HG02973 (cell line): ENCODE measurements around the gene BICC1.

Experiments
- ATAC-seq: cut with Tn5 transposase; IDR thresholded peaks from one replicate; pipeline ENCODE4 v1.9.1; 2021; ENCODE audit warnings: moderate library complexity; ENCODE audit not compliant: unreplicated experiment

Gene BICC1

DNA sequence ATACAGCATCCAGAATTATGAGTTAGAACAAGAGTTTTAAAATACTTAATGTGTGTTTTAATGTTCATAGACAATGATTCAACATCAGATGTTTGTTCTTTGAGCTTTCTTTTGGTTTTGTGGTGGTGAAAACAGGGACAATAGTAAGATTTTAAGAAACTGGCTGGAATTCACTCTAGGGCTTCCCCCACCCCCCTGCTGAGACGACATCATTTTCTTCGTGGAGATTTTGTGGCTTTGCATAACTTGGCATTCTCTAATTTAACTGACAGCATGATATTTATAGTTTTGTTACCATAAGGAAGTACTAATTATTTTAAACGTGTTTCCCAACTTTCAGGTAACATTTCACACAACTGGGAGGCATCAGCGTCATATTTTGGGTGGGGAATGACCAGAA, 184.1 kb downstream of the BICC1 start:
- ATAC-seq = no peak

DNA sequence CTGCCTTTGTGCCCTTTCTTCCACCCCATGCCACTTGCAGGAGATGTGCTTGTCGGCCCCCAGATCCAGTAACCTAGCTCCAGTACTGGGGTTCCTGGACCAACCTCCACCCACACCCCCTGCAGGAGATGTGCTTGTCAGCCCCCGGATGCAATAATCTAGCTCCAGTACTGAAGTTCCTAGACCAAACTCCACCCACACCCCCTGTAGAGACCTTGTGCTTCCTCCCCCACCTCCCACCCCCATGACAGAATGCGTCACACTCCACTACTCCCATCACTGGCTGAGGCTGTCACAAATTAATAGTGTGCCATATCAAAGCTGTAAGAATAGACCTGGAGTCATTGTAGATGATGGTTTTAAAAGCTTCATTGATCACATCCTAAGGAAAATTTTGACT, 185.0 kb downstream of the BICC1 start:
- no peak for ATAC-seq

GRCh38 chr10:58698777-58699356, 186.2 kb downstream of the BICC1 start:
- ATAC-seq = no peak

GRCh38 chr10:58700591-58700990, 187.9 kb downstream of the BICC1 start:
- ATAC-seq = no peak

DNA sequence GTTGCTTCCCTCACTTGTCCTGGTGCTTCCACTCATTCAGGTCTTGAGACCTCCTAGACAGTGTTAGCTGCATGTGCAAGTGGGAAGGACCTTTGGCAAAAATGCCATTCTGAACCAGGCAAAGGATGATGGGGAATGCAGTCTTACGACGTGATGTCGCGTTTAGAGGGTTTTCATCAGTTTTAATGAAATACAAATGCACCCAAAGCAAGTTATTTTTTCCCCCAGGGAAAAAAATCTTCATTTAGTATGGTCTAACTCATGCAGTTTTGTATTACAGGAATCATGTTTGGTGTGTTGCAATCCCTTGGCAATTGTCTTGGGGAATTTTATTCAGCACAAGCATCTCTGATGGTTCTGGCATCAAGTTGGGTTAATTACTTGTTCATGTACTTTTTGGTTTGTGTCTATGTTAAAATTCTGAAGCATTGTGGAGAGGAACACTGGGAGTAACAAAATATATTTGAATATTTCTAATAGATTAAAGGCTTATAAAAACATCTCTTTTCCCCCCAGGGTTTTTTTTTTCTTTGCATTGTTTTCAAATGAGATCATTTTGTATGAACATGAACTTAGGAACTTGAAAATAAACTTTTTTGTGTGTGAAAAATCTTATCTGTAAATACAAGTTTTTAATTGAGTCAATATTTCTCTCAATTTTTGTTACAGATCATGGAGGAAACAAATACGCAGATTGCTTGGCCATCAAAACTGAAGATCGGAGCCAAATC, 188.9 kb downstream of the BICC1 start:
- ATAC-seq = no peak

DNA sequence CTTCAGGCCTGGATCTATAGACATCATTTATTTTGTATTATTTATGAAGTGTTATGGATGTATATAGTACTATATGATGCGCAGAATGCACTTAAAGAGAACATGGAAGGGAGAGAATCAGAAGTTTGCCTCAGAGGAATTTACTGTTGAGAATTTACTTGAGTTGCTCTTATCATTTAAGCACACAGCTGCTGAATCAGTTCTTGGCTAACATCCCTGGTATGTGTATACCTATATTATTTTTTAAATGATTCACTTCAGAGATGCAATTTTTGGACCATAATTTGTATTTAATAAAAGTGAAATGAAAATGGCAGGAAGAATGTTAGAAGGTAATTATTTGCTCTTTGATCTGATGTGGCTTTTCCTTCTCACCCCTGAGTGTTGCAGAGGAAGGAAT, 191.6 kb downstream of the BICC1 start:
- no peak for ATAC-seq

DNA sequence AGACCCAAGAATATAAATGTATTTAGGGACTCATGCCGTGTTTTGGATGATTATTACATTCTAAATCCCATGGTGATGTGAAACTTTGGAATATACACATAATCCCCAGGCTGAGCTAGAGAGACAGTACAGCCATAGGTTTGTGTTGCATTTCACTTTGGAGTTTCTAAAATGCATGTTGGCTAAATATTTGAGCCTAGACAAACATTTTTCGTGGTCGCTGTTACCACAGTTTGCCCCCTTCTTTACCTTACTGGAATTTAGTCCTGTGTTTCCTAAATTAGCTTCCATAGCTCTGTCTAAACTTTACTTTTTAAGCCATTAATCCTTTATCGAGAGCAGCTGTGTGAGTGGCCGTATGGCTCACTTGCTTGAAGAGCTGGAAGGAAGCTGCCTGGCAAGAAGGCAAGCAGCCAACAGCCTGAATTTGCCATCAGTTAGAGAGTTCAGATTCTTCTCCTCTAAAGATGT, 192.0 kb downstream of the BICC1 start:
- no peak for ATAC-seq

- ATAC-seq = no peak
Observed at GRCh38 chr10:58706836-58707235, 194.2 kb downstream of the BICC1 start.

DNA sequence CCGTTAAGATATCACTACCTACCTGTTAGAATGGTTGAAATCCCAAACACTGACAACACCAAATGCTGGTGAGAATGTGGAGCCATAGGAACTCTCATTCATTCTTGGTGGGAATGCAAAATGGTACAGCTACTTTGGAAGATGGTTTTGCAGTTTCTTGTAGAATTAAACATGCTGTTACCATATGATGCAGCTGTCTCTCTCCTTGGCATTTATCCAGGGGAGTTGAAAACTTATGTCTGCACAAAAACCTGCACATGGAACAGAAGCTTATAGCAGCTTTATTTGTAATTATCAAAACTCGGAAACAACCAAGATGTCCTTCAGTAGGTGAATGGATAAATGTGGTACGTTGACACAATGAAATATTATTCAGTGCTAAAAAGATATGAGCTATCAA, 199.5 kb downstream of the BICC1 start:
- ATAC-seq = no peak

GRCh38 chr10:58712982-58713381, 200.3 kb downstream of the BICC1 start:
- no peak for ATAC-seq

DNA sequence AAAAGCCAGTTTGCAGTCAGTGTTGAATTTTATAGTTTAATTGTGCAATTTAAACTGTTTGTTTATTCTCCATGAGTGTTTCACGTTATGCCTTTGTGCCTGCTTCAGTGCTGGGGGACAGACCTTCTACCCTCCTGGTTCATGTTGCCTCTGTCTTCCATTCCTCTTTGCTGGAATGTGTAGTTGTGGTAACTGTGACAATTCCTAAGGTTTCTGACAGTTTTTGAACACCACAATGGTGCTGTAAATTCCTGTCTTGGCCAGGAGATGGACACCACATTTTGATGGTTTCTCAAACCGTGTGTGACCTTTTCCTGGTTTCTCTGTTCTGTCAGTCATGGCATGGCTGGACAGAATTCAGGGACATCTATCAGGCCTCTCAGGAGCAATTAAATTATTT, 201.7 kb downstream of the BICC1 start:
- no peak for ATAC-seq

GRCh38 chr10:58715061-58715460, 202.4 kb downstream of the BICC1 start:
- ATAC-seq = no peak

GRCh38 chr10:58718596-58718995, 205.9 kb downstream of the BICC1 start:
- no peak for ATAC-seq

DNA sequence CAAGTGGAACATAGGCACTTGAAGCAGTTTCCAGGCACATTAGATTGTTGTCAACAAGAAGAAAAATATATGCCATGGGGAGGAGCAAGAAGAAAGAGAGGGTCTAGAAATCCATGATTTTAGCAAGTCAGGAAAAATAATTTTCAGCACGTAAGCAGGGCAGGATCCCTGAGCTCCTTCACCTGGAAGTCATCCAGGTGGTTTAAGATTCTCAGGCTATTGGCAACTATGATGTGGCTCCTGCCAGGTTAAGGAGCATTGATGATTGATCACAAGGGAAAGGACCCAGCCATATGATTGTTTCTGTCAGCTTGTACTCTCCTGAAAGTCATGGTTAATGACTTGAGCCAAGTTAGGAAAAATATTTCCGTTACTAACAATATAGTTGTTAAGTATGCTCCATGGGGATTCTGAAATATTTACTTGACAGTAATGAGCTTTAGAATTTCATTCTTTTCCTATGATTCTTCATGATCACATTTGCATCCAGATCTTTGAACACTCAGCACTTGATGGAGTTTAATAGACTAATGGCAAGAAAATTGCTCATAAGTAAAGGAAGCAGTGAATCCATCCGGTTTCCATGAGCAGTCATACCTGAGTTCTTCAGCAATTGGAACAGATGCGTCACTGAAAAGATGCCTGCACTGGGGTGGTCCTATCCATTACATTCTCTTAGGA, 209.1 kb downstream of the BICC1 start:
- no peak for ATAC-seq

DNA sequence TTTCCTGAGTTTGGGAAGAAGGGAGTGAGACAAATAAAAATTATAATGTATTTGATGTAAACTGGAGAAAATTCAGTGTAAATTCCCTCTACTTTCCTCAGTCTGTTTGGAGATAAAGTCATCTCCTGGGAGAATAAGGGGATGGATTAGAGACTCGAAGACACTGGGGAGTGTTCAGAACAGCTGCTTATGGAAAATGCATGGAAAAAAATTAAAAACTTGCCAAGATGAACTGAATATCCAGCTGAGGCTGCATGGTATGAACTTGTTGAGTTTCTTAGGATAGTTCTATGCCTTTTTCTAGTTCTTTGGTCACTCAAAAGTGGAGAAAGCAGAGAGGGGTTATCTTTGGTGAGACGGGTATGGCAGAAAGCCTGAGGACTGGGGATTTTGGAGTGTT, 210.5 kb downstream of the BICC1 start:
- ATAC-seq = no peak

GRCh38 chr10:58723966-58724365, 211.3 kb downstream of the BICC1 start:
- no peak for ATAC-seq

DNA sequence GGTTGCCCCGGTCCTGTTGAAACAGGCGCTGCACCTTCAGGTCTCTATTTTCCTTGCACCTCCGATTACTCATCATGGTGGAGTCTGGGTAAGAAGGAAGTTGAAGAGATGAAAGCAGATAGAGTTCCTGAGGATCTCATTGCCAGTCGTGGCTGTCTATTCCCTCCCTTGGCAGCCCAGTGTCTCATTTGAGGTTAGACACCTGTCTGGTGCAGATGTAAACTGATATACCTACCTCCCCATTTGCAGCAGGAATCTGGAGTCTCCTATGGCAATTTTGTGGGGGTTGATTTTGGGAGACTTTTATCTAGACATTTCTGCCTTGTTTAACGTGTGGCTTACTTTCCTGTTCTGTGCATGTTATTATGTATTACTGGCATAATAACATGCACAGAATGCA, 212.1 kb downstream of the BICC1 start:
- ATAC-seq = no peak

GRCh38 chr10:58725901-58726300, 213.2 kb downstream of the BICC1 start:
- no peak for ATAC-seq

DNA sequence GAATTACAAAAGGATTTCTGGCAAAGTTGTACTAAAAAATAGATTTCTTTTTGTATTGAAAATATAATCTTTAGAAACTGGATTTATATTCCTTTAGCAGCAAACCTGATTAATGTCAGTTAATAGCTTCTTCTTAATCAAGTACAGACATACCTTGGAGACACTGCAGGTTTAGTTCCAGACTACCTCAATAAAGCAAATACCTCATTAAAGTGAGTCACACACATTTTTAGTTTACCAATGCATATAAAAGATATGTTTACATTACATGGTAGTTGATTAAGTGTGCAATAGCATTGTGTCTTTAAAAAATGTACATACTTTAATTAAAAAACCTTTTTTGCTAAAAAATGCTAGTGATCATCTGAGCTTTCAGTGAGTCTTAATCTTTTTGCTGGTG, 215.0 kb downstream of the BICC1 start:
- no peak for ATAC-seq

DNA sequence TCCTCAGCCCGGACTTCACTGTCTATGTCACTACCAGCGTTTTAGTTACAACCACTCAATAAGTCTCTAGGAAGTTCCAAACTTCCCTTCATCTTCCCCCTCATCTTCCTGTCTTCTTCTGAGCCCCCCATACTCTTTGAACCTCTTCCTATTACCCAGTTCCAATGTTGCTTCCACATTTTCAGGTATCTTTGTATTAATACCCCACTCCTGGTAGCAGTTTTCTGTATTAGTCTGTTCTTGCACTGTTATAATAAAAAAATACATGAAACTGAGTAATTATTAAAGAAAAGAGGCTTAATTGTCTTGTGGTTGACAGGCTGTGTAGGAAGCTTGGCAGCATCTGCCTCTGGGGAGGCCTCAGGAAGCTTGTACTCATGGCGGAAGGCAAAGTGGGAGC, 218.6 kb downstream of the BICC1 start:
- ATAC-seq = no peak

- no peak for ATAC-seq
Observed at GRCh38 chr10:58733436-58733835, 220.8 kb downstream of the BICC1 start.

DNA sequence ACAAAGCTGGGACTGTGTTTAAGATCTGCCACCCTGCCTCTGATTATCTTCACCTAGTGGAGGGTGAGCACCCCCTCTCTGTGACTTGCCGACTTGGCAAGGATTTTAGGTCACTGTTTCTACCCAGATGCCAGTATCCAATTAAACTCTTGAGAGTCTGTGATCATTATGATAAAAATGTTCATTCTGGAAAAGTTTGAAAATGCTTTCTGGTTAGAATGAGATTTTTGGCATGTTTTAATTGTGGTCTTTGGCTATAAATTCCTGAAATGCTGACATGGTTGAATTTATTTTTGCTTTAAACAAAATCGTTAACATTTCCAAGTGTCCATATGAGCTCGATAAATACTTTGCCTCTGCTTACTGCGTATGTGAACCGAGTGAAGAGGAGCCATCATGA, 221.4 kb downstream of the BICC1 start:
- no peak for ATAC-seq
